CD4-positive, alpha-beta T cell treated with Interleukin-17A for 1 hour (primary cell): ENCODE measurements around the gene THSD4.

Experiments
- DNase-seq: peaks from one replicate; pipeline ENCODE4 v3.0.0-alpha.2; 2020

THSD4 gene

DNA sequence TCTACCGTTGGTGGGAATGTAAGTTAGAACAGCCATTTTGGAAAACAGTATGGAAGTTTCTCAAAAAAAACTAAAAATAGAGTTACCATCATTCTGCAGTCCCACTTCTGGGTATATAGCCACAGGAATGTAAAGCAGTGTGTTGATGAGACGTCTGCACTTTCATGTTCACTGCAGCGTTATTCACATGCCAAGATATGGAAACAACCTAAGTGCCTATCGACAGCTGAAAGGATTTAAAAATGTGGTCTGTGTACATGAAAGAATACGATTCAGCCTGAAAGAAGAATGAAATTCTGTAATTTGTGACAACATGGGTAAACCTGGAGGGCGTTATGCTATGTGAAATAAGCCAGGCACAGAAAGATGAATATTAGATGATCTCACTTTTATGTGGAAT is 157.7 kb downstream of the THSD4 start:
- DNase-seq = no peak

DNA sequence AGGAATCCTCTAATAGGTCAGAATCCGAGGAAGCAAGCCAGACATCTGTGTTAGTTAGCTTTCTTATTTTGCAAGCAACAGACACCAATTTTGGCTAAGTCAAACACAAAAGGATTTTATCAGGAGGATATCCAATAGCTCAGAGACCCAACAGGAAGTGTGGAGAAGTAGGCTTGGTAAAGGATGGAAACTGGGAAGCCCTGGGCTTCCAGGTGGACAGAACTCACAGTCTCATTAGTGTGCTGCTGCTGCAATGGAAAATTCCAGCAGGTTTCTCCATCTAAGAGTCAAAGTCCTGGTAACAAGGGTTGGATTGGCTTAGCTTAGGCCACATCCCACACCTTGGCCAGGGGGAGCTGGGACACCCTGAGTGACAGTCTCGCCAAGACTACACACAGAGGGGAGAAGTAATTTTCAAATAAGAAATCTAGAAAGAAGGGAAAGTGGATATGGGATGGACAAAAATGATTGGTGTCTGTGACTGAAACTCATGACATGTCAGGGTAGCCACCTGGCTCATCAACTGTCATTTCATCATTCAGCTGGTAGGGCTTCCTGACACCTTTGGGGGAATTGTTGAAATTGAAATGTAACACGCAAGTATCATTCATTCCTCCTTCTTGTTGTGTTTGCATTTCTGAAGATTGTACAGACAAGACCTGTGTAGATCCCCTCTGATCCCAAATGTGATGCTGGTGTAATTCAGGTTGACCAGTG is 158.6 kb downstream of the THSD4 start:
- no peak for DNase-seq

DNA sequence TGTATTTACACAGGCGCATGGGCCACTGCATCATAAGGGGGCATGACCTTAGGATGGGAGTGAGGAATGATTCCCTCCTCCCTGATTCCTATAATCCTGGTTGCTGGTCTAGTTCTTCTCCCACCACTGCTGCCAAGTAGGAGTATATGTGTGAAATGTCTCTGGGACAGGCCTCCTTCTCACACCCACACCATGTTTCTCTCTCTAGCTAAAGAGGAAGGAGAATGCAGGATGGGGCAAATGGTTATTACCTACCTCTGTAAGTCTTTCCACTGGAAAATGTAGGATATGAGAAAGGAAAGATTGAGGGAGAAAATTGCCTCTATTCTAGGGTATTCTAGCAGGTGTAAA is 159.2 kb downstream of the THSD4 start:
- DNase-seq = no peak

DNA sequence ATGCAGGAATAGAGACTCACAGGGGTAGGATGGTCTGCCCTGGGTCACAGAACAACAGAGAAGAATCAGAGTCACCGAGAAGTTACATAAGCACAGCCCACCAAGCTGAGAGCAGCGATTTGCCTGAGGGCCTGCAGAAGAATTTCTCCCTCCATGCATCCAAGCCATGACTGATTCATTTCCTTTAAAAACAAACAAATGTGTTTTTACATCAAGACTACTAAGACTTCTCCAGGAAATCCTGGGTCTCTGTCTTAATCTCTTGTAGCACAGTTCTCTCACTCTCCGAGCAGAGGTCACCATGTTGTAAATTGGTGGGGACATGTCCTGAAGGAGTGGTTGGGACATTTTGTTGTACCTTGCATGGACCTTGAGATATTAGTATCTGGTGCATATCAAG is 159.8 kb downstream of the THSD4 start:
- DNase-seq = no peak

DNA sequence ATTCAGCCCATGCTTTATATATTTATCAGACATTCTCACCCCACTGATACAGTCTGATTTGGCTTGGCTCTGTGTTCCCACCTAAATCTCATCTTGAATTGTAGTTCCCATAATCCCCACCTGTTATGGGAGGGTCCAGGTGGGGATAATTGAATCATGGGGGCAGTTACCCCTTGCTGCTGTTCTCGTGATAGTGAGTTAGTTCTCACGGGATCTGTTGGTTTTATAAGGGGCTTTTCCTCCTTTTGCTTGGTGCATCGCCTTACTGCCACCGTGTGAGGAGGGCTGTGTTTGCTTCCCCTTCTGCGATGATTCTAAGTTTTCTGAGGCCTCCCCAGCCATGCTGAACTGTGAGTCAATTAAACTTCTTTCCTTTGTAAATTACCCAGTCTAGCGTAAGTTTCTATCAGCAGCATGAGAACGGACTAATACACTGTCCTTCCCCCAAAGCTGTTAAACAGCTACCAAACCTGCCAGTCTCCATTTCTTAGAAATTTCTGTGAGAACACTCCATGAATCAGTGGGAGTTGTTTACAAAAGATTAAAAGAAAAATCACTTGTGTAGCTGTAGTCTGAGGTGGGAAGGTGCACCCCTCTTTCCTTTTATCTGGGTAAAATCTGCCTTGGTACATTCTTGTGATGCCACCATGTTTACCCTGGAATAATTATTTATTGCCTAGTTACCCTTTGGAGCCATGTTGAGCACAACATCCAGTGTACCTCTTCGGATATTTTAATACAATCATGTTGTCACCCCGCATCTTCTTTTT is 160.5 kb downstream of the THSD4 start:
- DNase-seq = no peak

DNA sequence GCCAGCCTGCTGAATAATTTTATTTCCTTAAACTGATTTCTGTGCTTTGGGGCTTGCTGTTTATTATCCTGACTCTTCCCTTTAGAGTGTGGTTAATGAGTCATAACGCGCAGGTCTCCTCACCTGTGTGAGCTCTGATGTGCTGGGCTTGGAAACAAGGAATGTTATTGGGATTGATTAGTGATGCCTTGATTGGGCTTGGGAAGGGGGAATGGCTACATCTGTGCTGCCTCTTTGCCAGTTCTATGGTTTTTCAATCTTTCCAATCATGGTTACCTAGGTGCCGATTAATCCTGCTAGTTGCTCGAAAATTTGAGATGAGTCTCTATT is 161.0 kb downstream of the THSD4 start:
- no peak for DNase-seq

DNA sequence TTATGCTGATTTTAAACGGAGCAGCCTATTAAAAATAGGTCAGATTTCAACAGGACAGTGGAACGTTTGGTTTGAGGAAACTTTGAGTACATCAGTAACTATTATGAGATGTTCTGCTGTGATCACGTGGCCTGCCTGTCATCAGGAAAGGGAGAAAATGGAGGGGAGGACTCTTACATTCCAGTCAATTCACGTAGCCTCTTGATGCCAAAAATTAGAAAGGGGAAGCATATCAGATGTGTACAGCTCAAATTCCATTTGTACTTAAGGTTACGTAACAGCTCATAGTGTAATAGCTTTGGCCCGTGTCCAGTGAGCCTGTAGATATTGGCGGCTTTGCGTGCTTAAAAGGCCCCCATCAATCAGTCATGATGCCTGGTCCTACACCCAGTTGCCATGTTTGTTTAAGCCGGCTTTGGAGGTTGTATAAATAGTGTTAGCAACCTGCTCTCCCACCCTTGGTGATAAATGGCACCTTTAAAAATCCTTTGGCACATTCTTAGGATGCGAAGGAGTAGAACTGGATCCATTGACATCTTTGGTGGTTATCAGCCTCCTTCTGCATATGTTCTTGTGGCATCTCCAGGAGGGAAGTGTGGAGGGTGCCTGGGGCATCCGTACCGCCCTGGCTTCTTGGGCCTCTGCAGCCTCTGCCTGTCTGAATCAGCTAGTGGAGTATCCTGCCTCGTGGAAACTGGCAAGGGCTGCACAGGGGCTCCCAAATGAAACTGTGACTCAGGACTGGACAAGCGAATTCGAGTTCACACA is 163.9 kb downstream of the THSD4 start:
- no peak for DNase-seq

DNA sequence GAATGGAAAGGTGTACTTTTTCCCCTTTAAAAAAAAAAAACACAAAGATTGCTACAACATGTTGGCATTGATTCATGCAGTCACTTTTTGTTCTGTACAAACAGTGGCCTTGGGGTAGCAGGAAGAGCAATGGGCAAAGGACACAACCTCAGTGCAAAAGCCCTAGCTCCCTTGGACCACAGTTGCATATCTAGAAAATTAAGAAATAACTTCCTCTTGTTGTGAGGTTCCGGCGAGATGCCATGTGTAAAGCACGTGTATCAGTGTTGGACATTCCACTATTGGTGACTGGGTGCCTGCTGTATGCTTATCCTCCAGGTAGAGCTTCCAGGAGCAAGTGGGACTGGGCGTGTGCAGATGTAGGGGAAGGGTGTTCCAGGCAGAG is 164.5 kb downstream of the THSD4 start:
- DNase-seq = no peak

DNA sequence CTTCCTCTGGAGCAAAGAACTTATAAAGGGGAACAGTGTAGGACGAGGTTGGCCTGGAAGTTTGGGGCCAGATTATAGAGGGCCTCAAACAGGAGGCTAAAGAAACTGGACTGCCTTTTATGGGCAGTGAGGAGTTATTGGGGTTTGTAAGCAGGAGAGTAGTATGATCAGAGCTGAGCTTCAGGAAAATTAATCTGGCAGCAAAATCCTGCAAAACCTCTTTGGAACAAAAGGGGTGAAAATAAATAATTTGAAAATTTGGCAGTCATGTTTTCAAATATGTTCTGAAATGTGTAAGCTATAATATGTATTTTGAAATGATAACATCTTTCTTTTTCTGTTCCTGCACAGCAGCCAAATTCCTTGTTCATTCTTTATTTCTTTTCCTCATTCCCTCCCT is 164.9 kb downstream of the THSD4 start:
- DNase-seq = no peak

DNA sequence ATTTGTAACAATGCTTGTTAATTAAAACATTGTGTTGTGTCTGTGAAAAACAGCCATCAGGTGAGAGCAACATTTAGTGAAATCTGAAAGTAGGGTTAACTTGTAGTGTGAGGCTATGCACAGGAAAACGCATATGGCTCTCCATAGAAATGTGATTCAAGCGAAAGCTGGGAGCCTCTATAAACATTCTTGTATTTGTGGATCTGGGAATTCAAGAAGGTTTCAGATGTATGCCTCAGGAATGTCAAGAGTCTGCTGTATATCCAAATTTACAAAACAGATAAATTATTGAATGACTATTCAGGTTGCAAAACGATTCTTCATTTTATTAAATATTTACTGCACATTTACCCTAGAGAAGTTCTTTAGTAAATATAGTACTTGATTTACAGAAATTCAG is 166.0 kb downstream of the THSD4 start:
- no peak for DNase-seq

DNA sequence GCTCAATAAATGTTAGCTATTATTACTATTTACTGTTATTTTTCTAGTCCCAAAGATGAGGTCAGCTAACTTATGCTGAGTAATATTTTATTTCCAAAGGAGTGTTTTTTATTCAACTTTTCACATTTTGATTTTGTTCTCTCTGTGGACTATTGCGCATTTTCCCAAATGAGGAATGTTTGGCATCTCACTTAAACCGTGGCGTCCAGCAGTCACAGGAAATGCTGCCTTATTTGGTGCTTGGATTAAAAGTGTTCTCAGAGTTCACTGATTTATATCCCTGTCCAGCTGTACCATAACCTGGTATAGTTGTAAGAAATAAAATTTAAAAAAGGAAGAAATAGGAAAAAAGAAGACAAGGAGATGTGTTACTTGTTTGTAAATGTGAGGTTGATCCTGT is 166.8 kb downstream of the THSD4 start:
- DNase-seq = no peak

DNA sequence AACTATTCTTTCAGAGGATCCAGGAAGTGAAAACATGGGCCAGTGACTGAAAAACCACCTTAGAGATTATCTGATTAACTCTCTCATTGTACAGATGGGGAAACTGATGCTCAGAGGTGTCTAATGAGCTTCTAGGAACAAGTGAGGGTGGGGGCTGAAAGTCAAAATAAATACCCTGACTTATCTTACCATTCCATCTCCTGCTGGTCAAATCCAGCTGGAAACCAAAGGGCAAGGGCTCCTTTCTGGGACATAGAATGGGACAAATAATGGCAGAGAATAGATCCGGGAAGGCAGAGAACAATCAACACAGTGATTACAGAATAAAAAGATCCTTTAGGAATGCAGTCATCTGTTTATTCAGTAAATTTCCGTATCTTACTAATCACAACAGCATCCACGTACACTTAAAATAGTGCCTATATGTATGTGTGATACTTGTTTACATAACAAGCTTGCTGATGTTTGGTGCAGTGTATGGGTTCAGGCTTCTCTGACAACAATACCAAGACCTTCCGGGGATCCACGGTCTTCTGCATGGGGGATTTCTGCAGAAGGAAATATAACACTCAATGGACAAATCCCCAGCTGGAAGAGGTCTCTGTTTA is 173.2 kb downstream of the THSD4 start:
- no peak for DNase-seq

DNA sequence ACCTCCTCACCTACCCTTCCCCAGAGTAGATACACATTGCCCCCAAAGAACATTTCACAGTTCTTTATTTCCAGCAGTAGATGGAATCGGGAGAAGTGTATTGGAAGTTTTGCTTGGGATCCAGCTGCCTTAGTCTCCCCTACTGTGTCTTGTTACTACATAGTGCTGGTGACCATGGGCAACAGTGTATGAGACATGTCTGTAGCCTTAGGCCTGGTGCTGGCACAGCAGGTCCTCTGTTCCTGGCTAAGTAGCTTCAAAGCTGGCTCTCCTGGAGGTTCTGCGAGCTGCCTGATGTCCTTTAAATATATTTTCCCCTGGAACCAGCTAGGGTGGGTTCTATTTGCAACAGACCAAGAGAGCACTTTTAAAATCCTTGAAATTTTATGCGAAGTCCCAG is 174.7 kb downstream of the THSD4 start:
- no peak for DNase-seq

DNA sequence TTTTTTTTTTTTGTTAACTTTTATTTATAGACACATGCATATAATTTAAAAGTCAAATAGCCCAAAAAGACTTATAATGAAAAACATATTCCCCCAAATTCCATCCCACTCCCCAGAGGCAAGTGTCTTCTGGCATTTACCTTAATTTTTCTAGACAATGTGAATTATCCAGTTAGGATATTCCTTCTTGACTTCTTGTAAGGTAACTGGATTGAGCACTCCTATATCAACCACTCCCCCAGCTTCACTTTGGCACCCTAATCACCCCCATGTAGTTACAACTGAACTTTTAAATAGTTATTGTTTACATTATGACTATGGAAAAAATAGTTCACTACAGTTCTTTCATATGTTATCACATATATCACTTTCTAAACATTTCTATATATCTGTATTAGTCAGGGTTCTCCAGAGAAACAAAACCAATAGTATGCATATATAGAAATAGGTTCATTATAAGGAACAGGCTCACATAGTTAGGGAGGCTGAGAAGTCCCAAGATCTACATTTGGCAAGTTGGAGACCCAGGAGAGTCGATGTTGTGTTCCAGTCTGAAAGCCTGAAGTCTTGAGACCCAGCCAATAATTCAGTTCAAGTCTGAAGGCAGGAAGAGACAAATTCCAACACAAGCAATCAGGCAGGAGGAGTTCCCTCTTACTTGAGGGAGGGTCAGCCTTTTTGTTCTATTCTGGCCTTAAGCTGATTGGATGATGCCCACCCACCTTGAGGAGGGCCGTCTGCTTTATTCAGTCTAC is 175.8 kb downstream of the THSD4 start:
- no peak for DNase-seq

DNA sequence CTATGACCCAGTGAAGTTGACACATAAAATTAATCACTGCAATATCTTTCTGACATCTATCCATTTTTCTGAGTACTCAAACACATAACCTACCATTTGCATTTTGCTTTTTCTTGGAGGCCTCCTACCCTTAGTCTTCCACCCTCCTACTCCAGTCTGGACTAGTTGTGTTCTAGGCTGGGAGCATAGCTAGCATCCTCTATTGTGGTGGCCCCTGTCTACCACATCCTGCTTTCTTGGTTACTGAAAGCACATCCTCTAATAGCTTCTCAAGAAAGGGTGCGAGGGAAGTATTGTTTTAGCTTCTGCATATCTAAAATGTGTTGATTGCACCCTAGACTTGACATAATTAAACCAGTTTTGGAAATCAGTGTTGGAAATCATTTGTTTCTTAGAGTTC is 176.5 kb downstream of the THSD4 start:
- DNase-seq = peak; percentile 29

DNA sequence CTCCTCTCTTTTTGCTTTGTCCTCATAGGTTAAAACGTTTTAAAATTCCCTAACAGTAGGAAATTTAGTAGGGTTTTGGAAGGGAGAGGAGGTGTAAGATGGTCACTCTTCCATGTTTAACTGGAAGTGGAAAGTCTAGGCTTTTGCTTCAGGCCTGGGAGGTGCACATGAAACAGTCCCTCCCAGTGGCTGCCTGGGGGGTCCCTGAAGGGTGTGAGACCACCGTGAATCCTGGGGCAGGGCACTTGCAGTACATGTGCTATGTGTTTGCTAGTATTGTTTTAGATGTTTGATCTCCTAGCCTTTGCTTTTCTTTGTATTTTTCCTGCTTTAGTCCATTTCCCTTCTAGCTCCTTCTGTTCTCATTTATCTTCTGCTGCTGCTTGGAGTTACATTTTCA is 178.5 kb downstream of the THSD4 start:
- no peak for DNase-seq

DNA sequence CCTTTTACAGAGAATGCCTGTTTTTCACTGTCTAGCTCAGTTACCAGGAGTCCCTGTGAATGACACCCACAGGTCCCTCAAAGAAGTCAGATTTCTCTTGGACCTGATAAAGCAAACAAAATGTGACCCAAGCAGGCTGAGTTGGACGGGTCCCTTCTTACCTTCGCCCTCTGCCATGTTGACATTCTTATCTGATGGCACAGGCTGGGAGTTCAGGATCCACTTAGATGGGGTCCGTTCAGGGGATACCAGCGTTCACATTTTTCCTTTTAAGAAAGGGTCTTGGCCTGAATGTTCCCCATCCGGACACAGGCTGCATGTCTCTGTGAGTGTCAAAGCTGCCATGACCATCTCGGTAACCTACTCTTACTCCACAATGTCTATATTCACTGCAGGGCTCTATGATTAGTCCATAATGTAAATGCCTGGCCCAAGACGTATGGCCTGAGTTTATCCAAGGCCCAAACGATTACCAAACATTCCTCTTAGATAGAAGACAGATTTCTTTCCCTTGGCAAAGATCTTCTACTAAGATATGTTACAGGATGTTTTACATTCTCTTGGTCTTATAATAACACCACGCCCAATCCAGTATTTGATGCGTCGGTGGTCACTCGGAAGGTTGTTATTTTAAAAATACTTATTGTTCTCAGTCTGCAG is 179.1 kb downstream of the THSD4 start:
- DNase-seq = no peak

DNA sequence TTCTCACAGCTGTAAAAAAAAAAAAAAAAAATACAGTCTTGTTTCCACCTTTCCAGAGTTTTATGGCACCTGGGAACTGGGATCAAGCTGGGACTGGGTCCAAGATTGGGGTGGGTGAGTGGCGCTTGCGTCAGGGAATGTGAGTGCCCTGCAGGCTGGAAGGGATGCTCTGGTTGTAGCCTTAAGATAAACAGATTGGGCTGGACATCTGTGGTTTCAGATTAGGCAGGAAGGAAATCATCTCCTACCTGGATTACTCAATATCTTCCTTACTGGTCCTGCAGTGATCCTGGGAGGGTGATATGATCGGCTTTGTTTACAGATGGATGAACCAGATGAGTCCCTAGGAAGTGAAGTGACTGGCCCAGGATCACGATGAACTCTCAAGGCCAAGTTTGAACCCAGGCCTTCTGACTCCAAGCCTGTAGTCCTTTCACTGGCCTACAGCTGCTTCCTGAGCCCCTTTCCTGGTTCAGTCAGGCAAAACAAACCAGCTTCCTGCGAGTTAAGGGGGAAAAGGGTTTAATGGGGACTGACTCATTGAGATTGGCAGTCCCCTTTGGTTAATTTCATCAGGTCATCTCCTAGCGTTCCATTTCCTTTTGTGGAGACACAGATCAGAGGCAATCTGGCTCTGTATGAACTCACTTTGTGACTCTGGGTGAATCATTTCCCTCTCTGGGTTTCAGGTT is 179.8 kb downstream of the THSD4 start:
- no peak for DNase-seq

DNA sequence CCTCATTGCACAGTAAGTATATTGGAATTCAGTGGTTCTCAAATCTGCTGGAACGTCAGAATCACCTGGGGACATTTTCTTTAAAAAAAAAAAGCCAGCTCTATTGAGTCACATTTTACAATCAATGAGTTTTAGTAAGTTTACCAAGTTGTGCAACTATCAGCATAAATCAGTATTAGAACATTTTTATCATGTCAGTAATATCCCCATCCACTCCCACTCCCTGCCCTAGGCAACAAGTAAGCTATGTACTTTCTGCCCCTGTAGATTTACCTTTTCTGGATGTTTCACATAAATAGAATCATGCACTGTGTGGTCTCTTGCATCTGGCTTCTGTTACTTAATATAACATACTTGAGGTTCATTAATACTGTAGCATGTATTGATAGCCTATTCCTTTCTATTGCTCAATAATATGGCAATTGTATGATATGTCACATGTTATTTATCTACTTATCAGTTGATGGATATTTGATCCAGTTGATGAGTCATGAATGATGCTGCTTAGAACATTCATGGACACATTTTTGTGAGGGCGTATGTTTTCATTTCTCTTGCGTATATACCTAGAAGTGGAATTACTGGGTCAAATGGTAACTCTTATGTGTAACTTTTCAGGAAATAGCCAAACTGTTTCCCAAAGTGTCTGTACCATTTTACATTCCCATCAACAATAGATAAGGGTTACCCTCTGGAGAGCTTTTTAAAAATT is 180.5 kb downstream of the THSD4 start:
- no peak for DNase-seq

DNA sequence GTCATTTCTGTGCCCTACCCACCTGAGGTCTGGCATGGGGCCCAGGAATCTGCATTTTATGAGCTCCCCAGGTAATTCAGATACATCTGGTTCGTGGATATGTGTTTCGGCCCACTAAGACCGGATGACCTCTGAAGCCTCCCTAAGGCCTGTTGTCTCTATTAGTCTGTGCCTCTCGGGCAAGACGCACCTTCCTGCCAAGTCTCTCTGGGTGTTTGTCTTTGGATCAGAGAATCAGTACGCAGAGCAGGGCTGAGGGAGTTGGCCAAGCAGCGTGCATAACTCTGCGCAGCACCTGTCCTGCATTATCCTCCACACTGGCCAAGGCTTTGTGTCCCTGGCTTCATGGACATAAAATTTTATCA is 181.0 kb downstream of the THSD4 start:
- DNase-seq = no peak

DNA sequence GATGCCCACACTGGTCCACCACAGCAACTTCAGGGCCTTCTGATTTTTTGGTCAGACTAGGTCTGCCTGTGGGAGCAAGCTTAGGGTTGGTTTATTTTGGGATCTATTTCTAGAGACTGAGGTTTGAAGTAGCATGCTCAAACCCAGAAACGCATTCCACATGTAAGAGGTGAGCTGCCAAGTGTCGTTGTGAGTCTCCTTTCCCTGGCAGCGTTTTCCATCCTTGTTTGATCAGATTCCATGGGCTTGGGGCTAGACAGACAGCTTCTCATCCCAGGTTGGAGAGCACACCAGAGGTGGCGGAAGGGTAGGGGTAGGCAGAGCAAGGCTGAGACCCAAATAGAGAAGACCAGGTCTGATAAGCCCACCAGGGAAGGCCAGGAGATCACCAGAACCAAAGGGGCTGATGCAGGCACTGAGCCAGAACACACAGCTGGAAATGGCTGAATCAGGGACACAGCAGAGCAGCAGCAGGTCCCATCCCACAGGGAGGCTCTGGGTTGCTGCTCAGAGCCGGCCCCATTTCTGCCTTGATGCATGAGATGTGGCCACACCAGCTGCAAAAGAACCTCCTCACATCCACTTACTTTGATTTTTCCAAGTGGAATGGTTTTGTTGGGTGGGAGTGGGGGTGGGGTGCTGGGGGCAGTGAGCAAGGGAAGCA is 186.8 kb downstream of the THSD4 start:
- no peak for DNase-seq
